Tibial nerve (tissue), 4 donors: ENCODE data around the gene FAAP20.

Experiments used
- CTCF ChIP-seq, 5 experiments: fragments of 200-600 bp in 3 of 5; fragments of 450-650 bp in 2 of 5; sonication (generic) in 3 of 5; IDR thresholded peaks; one replicate each; pipeline ENCODE4 v1.5.1; 2016 to 2019; ENCODE audit warnings: antibody characterized with exemption in 5 of 5, mild to moderate bottlenecking in 3 of 5, moderate library complexity in 2 of 5
- EP300 ChIP-seq, 2 donors: sonication (generic); formaldehyde crosslinking; IDR thresholded peaks; one replicate each; pipeline ENCODE4 v1.6.1; 2017; ENCODE audit warnings: antibody characterized with exemption in 2 of 2, mild to moderate bottlenecking in 1 of 2
- POLR2A ChIP-seq, 2 donors: fragments of 450-650 bp; IDR thresholded peaks; one replicate each; pipeline ENCODE4 v1.6.1; 2017; ENCODE audit warnings: antibody characterized with exemption in 2 of 2, mild to moderate bottlenecking in 2 of 2, moderate library complexity in 2 of 2

GRCh38 chr1:2156866-2157265, 37.7 kb downstream of the FAAP20 start:
- TF ChIP-seq POLR2A (IDR thresholded peaks at IDR 0.05) (no peak), CTCF (IDR thresholded peaks at IDR 0.05) (no peak), EP300 (IDR thresholded peaks at IDR 0.05) (no peak)
